B cell (primary cell): ENCODE measurements around the gene EML6. TPM values are rescaled to one million over a fixed set of nuclear protein-coding genes. Genes with fewer than 3 reads are reported as not detected.

ENCODE experiments used
- ATAC-seq: fragments of 200-7000 bp; cut with Tn5 transposase; one replicate; pipeline ENCODE4 v1.10.0; 2021; ENCODE audit warnings: low read depth, mild to moderate bottlenecking, moderate number of reproducible peaks, moderate library complexity
- CTCF ChIA-PET: fragments of 350-600 bp; sonication (Branson Sonifier 250); formaldehyde crosslinking; loops from one replicate; lab custom pipeline; 2021; ENCODE audit warnings: antibody characterized with exemption, inconsistent platforms; lab: Charles Lee
- POLR2A ChIA-PET: fragments of 350-600 bp; sonication (Branson Sonifier 250); formaldehyde crosslinking; loops from one replicate; lab custom pipeline; 2021; ENCODE audit warnings: antibody characterized with exemption; lab: Charles Lee
- DNase-seq: peaks from one replicate; pipeline ENCODE4 v3.0.0; 2013
- H2AFZ ChIP-seq: 2 replicates; pipeline ENCODE4 v1.6.1; 2012; ENCODE audit warnings: mild to moderate bottlenecking, low read depth, low read length; ENCODE audit not compliant: insufficient read depth, poor library complexity, severe bottlenecking
- H3K27ac ChIP-seq, 2 donors: 1 replicate in 1 of 2; 2 replicates in 1 of 2; pipeline ENCODE4 v1.5.1; 2012 to 2013; ENCODE audit warnings: low read length in 2 of 2, mild to moderate bottlenecking in 2 of 2, moderate library complexity in 1 of 2
- H3K27me3 ChIP-seq, 4 experiments: fragments of 200-600 bp in 1 of 4; sonication (generic) in 1 of 4; replicated peaks in 1 of 4; 1 replicate in 2 of 4; 2 replicates in 2 of 4; pipeline versions ENCODE4 v1.6.1 to v1.7.0; 2013 to 2016; ENCODE audit warnings: low read length in 3 of 4, mild to moderate bottlenecking in 2 of 4, mixed read lengths in 1 of 4, moderate library complexity in 1 of 4; ENCODE audit not compliant: insufficient read depth in 4 of 4, control insufficient read depth in 3 of 4; ENCODE audit errors: control extremely low read depth in 1 of 4
- H3K36me3 ChIP-seq, 2 experiments: replicated peaks in 1 of 2; 1 replicate in 1 of 2; 2 replicates in 1 of 2; pipeline versions ENCODE4 v1.6.1 to v1.7.1; 2013; ENCODE audit warnings: low read length in 1 of 2; ENCODE audit not compliant: insufficient read depth in 2 of 2, control insufficient read depth in 1 of 2; ENCODE audit errors: control extremely low read depth in 1 of 2, extremely low read depth in 1 of 2
- H3K4me1 ChIP-seq, 2 donors: fragments of 200-600 bp in 1 of 2; sonication (generic) in 1 of 2; 1 replicate in 1 of 2; 2 replicates in 1 of 2; pipeline versions ENCODE4 v1.5.1 to v1.6.1; 2013 to 2017; ENCODE audit warnings: low read length in 2 of 2; ENCODE audit not compliant: control insufficient read depth in 2 of 2, insufficient read depth in 2 of 2
- H3K4me2 ChIP-seq: replicated peaks from 2 replicates; pipeline ENCODE3; 2012; ENCODE audit warnings: mild to moderate bottlenecking, low read depth, low read length; ENCODE audit not compliant: poor library complexity, severe bottlenecking
- H3K4me3 ChIP-seq, 5 experiments: fragments of 200-600 bp in 1 of 5; sonication (generic) in 1 of 5; 1 replicate in 3 of 5; 2 replicates in 2 of 5; pipeline versions ENCODE4 v1.5.1 to v1.7.0; 2011 to 2016; ENCODE audit warnings: low read length in 4 of 5, mild to moderate bottlenecking in 4 of 5, low read depth in 2 of 5, control low read depth in 1 of 5, moderate library complexity in 1 of 5; ENCODE audit not compliant: insufficient read depth in 1 of 5; ENCODE audit errors: control extremely low read depth in 1 of 5, extremely low read depth in 1 of 5
- H3K79me2 ChIP-seq: fragments of 200-600 bp; sonication (generic); one replicate; pipeline ENCODE4 v1.6.0; 2016; ENCODE audit warnings: low read length; ENCODE audit not compliant: control insufficient read depth, insufficient read depth
- H3K9ac ChIP-seq: fragments of 200-600 bp; sonication (generic); 2 replicates; pipeline ENCODE4 v1.6.1; 2017; ENCODE audit warnings: mild to moderate bottlenecking, low read length, moderate library complexity
- H3K9me3 ChIP-seq, 3 donors: one replicate each; pipeline versions ENCODE4 v1.6.1 to v1.7.1; 2013; ENCODE audit warnings: low read length in 2 of 3; ENCODE audit not compliant: control insufficient read depth in 2 of 3, insufficient read depth in 1 of 3; ENCODE audit errors: control extremely low read depth in 1 of 3
- H4K20me1 ChIP-seq: 2 replicates; pipeline ENCODE4 v1.6.0; 2012; ENCODE audit warnings: mild to moderate bottlenecking, low read length; ENCODE audit not compliant: insufficient read depth, control insufficient read depth, poor library complexity, severe bottlenecking
- H3K27ac Mint-ChIP-seq: one replicate; pipeline ENCODE4 v1.8.0; 2021; ENCODE audit warnings: mixed read lengths
- H3K27me3 Mint-ChIP-seq: one replicate; pipeline ENCODE4 v1.8.0; 2021; ENCODE audit warnings: mixed read lengths
- H3K4me1 Mint-ChIP-seq: one replicate; pipeline ENCODE4 v1.8.0; 2021; ENCODE audit warnings: mixed read lengths
- H3K4me3 Mint-ChIP-seq: one replicate; pipeline ENCODE4 v1.8.0; 2021; ENCODE audit warnings: mixed read lengths
- H3K9me3 Mint-ChIP-seq: one replicate; pipeline ENCODE4 v1.8.0; 2022; ENCODE audit warnings: mixed read lengths; ENCODE audit not compliant: insufficient read depth
- EZH2 ChIP-seq: IDR thresholded peaks from 2 replicates; pipeline ENCODE4 v1.6.1; 2012; ENCODE audit warnings: borderline replicate concordance, low read depth, mild to moderate bottlenecking, moderate library complexity, low read length; ENCODE audit not compliant: insufficient read depth, poor library complexity, severe bottlenecking
- WGBS: methylation state at CpG from one replicate; pipeline ENCODE4 v1.1.5; 2013; ENCODE audit warnings: missing lambda C conversion rate; ENCODE audit not compliant: insufficient coverage; 5-methylcytosine and 5-hydroxymethylcytosine counted together
- intact Hi-C: fragments of 100-400 bp; cut with micrococcal nuclease; formaldehyde crosslinking; loops from one replicate; pipeline ENCODE4 v1.10.0; 2022
- polyA plus RNA-seq: library from polyadenylated mRNA; depleted of rRNA; stranded (reverse); fragments of >200 nt; gene quantifications from 2 replicates; pipeline ENCODE4 v1.2.3, GENCODE V29; 2012
- total RNA-seq, 2 donors: library from RNA; stranded (reverse); fragments of 120-200 nt in 1 of 2; gene quantifications; 1 replicate in 1 of 2; 2 replicates in 1 of 2; pipeline versions ENCODE4 v1.2.3 to v1.2.4, GENCODE V29; 2013 to 2022
- TF ChIP-seq, protein P1 (sequence below): fragments of 200-600 bp; IDR thresholded peaks from one replicate; pipeline ENCODE4 v1.8.0; 2022; ENCODE audit warnings: antibody characterized with exemption, mild to moderate bottlenecking

EML6 gene
- total and polyA plus RNA-seq, 2 donors (not counting 1 experiment from before 2014, with no cell fraction given): 42.5 to 53.7 TPM

DNA sequence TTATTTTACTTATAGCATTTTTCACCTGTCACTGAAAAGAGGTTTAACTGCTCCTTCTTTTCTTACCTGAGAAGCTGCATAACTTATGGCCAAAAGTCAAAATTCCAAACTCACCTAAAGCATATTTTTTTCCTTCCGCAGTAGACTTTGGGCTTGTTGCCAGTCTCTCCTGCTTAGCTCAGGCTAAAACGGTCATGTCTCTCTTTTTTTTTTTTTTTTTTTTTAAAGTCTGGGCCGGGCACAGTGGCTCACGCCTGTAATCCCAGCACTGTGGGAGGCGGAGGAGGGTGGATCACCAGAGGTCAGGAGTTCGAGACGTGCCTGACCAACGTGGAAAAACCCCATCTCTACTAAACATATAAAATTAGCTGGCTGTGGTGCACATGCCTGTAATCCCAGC, 213.3 kb downstream of the EML6 start:
- no peaks in the 10 kb centered on the region for H3K4me1 Mint-ChIP-seq
- DNase-seq: no peak
- no peaks in the 10 kb centered on the region for H3K27me3 Mint-ChIP-seq
- Histone ChIP-seq H3K79me2 (no peaks in the 10 kb centered on the region), H3K27me3 (no peaks in the 10 kb centered on the region), H4K20me1 (no peaks in the 10 kb centered on the region), H3K9ac (no peak overlapping the region), H3K4me2 (no peak overlapping the region), H3K4me3 (no peak overlapping the region), H3K9me3 (peaks cover 3 to 12% (median 3%) of the 10 kb centered on the region in 3 donors), H3K27ac (no peak overlapping the region), H3K4me1 (no peaks in the 10 kb centered on the region), H2AFZ (no peak overlapping the region), H3K36me3 (no peaks in the 10 kb centered on the region)
- peaks cover 3% of the 10 kb centered on the region for H3K9me3 Mint-ChIP-seq
- intact Hi-C loops: no loop called here
- no peak for TF ChIP-seq EZH2
- TF ChIP-seq, protein P1, sequence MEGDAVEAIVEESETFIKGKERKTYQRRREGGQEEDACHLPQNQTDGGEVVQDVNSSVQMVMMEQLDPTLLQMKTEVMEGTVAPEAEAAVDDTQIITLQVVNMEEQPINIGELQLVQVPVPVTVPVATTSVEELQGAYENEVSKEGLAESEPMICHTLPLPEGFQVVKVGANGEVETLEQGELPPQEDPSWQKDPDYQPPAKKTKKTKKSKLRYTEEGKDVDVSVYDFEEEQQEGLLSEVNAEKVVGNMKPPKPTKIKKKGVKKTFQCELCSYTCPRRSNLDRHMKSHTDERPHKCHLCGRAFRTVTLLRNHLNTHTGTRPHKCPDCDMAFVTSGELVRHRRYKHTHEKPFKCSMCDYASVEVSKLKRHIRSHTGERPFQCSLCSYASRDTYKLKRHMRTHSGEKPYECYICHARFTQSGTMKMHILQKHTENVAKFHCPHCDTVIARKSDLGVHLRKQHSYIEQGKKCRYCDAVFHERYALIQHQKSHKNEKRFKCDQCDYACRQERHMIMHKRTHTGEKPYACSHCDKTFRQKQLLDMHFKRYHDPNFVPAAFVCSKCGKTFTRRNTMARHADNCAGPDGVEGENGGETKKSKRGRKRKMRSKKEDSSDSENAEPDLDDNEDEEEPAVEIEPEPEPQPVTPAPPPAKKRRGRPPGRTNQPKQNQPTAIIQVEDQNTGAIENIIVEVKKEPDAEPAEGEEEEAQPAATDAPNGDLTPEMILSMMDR: no peak
- WGBS: 94% methylated on average over 4 of the region's 8 CpGs
- ChIA-PET CTCF (no interaction called here), POLR2A (no interaction called here)
- no peak overlapping the region for H3K4me3 Mint-ChIP-seq
- no peak overlapping the region for H3K27ac Mint-ChIP-seq
- no peak for ATAC-seq

DNA sequence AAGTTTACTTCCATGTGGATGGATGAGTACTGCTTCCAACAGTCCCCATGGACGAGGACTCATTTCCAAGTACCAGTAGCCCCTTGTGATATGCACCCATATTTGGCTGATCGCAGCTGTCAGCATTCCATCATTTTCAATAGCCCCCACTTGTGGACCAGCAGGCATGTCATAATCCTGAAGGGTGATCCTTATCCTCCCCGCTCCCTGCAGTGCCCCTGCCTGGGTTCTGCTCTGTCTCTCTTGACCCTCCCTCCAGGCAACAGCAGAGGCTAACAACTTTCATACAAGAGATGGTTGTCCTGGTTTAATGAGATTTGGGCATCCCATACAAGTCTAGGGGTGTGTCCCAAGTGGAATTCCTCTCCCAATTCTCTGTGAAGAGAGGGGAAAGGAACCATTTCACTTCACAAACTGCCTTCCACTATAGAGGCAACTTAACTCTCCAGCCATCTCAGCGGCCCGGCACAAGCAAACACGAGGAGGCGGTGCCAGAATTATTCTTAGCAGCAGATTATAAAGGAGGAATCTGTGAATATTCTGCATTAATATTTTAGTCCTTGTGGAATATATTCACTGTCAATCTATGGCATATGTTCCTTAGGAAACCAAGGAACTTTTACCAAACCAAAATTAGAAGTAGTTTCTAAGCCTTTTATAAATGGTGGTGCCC, 216.1 kb downstream of the EML6 start:
- WGBS: 100% methylated on average over 3 of the region's 7 CpGs
- Mint-ChIP-seq H3K4me3 (no peak overlapping the region), H3K27ac (no peak overlapping the region), H3K9me3 (peaks cover 3% of the 10 kb centered on the region), H3K4me1 (no peaks in the 10 kb centered on the region), H3K27me3 (no peaks in the 10 kb centered on the region)
- no peak overlapping the region for H3K4me3 ChIP-seq
- no peak overlapping the region for H3K9ac ChIP-seq
- ATAC-seq (no peak), DNase-seq (no peak)
- no peaks in the 10 kb centered on the region for H3K4me1 ChIP-seq
- H2AFZ ChIP-seq: no peak overlapping the region
- POLR2A ChIA-PET: no interaction called here
- peaks cover 3 to 12% (median 3%) of the 10 kb centered on the region in 3 donors for H3K9me3 ChIP-seq
- no peaks in the 10 kb centered on the region for H3K36me3 ChIP-seq
- H4K20me1 ChIP-seq: no peaks in the 10 kb centered on the region
- no peak overlapping the region for H3K27ac ChIP-seq
- H3K4me2 ChIP-seq: no peak overlapping the region
- intact Hi-C loops: no loop called here
- H3K79me2 ChIP-seq: no peaks in the 10 kb centered on the region
- TF ChIP-seq, protein P1: no peak
- no peak for TF ChIP-seq EZH2
- H3K27me3 ChIP-seq: no peaks in the 10 kb centered on the region
- CTCF ChIA-PET: no interaction called here
